GM18508 (cell line): ENCODE measurements around the gene HOXA5.

ENCODE experiments used
- ATAC-seq: cut with Tn5 transposase; IDR thresholded peaks from one replicate; pipeline ENCODE4 v1.9.1; 2021; ENCODE audit warnings: moderate number of reproducible peaks; ENCODE audit not compliant: insufficient read depth, unreplicated experiment

The HOXA5 gene

GRCh38 chr7:27172315-27172774 is 28.9 kb upstream of the HOXA5 start:
- ATAC-seq: no peak

GRCh38 chr7:27171637-27172314 is 28.3 kb upstream of the HOXA5 start:
- no peak for ATAC-seq

GRCh38 chr7:27171325-27171636 is 27.8 kb upstream of the HOXA5 start:
- no peak for ATAC-seq

- no peak for ATAC-seq
Observed at GRCh38 chr7:27170426-27171324, 27.2 kb upstream of the HOXA5 start.

GRCh38 chr7:27169658-27170425 is 26.4 kb upstream of the HOXA5 start:
- ATAC-seq: no peak

- ATAC-seq: no peak
Observed at GRCh38 chr7:27168265-27168947, 24.9 kb upstream of the HOXA5 start.

- ATAC-seq: no peak
Observed at GRCh38 chr7:27167916-27168264, 24.4 kb upstream of the HOXA5 start.

- ATAC-seq: no peak
Observed at GRCh38 chr7:27166531-27167505, 23.3 kb upstream of the HOXA5 start.

GRCh38 chr7:27165996-27166530 is 22.6 kb upstream of the HOXA5 start:
- ATAC-seq: no peak

GRCh38 chr7:27165089-27165995 is 21.9 kb upstream of the HOXA5 start, which contains the start of gene HOXA9:
Gene HOXA9, minus strand, starts transcription at chr7:27165537. Its CDS starts 80 bp downstream, at chr7:27165457.
- ATAC-seq: no peak

GRCh38 chr7:27164367-27165088 is 21.0 kb upstream of the HOXA5 start:
- ATAC-seq: no peak

- ATAC-seq: no peak
Observed at GRCh38 chr7:27164045-27164366, 20.5 kb upstream of the HOXA5 start.

GRCh38 chr7:27163288-27164044 is 20.0 kb upstream of the HOXA5 start:
- ATAC-seq: no peak

GRCh38 chr7:27162561-27163287 is 19.2 kb upstream of the HOXA5 start:
- ATAC-seq: no peak

GRCh38 chr7:27161721-27162560 is 18.5 kb upstream of the HOXA5 start:
- no peak for ATAC-seq
